ENCODE data around the gene CELF2.

CELF2 gene

GRCh38 chr10:11332846-11333245 is 315.2 kb downstream of the CELF2 start:
- no peaks in the 10 kb centered on the region; the same call in 1 of the 2 replicates for H3K36me3 ChIP-seq (ENCODE audit: control insufficient read depth, insufficient read depth, low read length)
- H3K27me3 ChIP-seq (ENCODE audit: control insufficient read depth, insufficient read depth, low read length) = no peaks in the 10 kb centered on the region
- peaks cover 45% of the 10 kb centered on the region for H3K4me1 ChIP-seq (ENCODE audit: control insufficient read depth, insufficient read depth, low read length)
- H3K4me3 ChIP-seq (ENCODE audit: low read depth, low read length) = no peak overlapping the region
- no peaks in the 10 kb centered on the region for H3K9me3 ChIP-seq (ENCODE audit: control insufficient read depth, insufficient read depth, low read length)
- no peak overlapping the region for H3K27ac ChIP-seq (ENCODE audit: low read depth, low read length)
- no peak overlapping the region for H3K9ac ChIP-seq (ENCODE audit: low read depth, low read length)

- Histone ChIP-seq H3K4me1 (ENCODE audit: control insufficient read depth, insufficient read depth, low read length) (peaks cover 31% of the 10 kb centered on the region), H3K4me3 (ENCODE audit: low read depth, low read length) (no peak overlapping the region), H3K36me3 (ENCODE audit: control insufficient read depth, insufficient read depth, low read length) (no peaks in the 10 kb centered on the region; the same call in 1 of the 2 replicates), H3K9ac (ENCODE audit: low read depth, low read length) (no peak overlapping the region), H3K9me3 (ENCODE audit: control insufficient read depth, insufficient read depth, low read length) (no peaks in the 10 kb centered on the region), H3K27ac (ENCODE audit: low read depth, low read length) (no peak overlapping the region), H3K27me3 (ENCODE audit: control insufficient read depth, insufficient read depth, low read length) (no peaks in the 10 kb centered on the region)
These were observed 316.8 kb downstream of the CELF2 start for GRCh38 chr10:11334436-11334835.

- H3K4me3 ChIP-seq (ENCODE audit: low read depth, low read length) = no peak overlapping the region
- H3K4me1 ChIP-seq (ENCODE audit: control insufficient read depth, insufficient read depth, low read length) = peaks cover 24% of the 10 kb centered on the region
- no peaks in the 10 kb centered on the region; the same call in 1 of the 2 replicates for H3K36me3 ChIP-seq (ENCODE audit: control insufficient read depth, insufficient read depth, low read length)
- no peaks in the 10 kb centered on the region for H3K9me3 ChIP-seq (ENCODE audit: control insufficient read depth, insufficient read depth, low read length)
- H3K9ac ChIP-seq (ENCODE audit: low read depth, low read length) = no peak overlapping the region
- H3K27me3 ChIP-seq (ENCODE audit: control insufficient read depth, insufficient read depth, low read length) = no peaks in the 10 kb centered on the region
- no peak overlapping the region for H3K27ac ChIP-seq (ENCODE audit: low read depth, low read length)
These were observed 317.5 kb downstream of the CELF2 start for GRCh38 chr10:11335167-11335652.

DNA sequence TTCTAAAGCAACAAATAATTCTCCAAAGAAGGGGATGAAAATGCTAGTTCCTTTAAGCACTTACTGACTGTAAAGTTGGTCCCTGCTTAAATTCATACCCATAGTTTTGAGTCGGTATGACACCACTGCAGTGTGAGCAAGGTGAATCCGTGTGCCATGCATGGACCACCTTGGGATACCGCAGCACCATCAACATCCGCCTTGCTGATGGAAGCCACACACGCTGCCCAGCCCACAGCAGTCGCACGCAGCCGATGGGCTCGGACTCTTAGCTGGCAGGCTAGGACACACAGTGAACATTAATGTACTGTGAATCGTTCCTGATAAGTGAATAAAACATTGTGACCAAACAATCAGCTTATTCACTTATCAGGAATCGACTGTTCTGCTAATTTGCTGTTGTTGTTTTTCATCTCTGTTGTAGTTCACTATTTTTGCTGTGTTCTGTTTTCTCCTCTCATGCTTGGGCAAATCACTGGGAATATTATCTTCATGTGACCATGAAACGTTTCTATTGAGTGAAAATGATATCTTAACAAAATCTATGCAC is 318.3 kb downstream of the CELF2 start:
- no peak overlapping the region for H3K27ac ChIP-seq (ENCODE audit: low read depth, low read length)
- no peaks in the 10 kb centered on the region for H3K9me3 ChIP-seq (ENCODE audit: control insufficient read depth, insufficient read depth, low read length)
- H3K36me3 ChIP-seq (ENCODE audit: control insufficient read depth, insufficient read depth, low read length) = no peaks in the 10 kb centered on the region
- no peaks in the 10 kb centered on the region for H3K27me3 ChIP-seq (ENCODE audit: control insufficient read depth, insufficient read depth, low read length)
- no peak overlapping the region for H3K9ac ChIP-seq (ENCODE audit: low read depth, low read length)
- no peak overlapping the region for H3K4me3 ChIP-seq (ENCODE audit: low read depth, low read length)
- peaks cover 16% of the 10 kb centered on the region for H3K4me1 ChIP-seq (ENCODE audit: control insufficient read depth, insufficient read depth, low read length)

GRCh38 chr10:11336722-11337162 is 319.1 kb downstream of the CELF2 start:
- no peaks in the 10 kb centered on the region for H3K9me3 ChIP-seq (ENCODE audit: control insufficient read depth, insufficient read depth, low read length)
- no peak overlapping the region for H3K9ac ChIP-seq (ENCODE audit: low read depth, low read length)
- no peaks in the 10 kb centered on the region for H3K36me3 ChIP-seq (ENCODE audit: control insufficient read depth, insufficient read depth, low read length)
- H3K27ac ChIP-seq (ENCODE audit: low read depth, low read length) = peak overlapping the region; percentile 60
- H3K4me1 ChIP-seq (ENCODE audit: control insufficient read depth, insufficient read depth, low read length) = peaks cover 15% of the 10 kb centered on the region
- no peaks in the 10 kb centered on the region for H3K27me3 ChIP-seq (ENCODE audit: control insufficient read depth, insufficient read depth, low read length)
- H3K4me3 ChIP-seq (ENCODE audit: low read depth, low read length) = no peak overlapping the region

DNA sequence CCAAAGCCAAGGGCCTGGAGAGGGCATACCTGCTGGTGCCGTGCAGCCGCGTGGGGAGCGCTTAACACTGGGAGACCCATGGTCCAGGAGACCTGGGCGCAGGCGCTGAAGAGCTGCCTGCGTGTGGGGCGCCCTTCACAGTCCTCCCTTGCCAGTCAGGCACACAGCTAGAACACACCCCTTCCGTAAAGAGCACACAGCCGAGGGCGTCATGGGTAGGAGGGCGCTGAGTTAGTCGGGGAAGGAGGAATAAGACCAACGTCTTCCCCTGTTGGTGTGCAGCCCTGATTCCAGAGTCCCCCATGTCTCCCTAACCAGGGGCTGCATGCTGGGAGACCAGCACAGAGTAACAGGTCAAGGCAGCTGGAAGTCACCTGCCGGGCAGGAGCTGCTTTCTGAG is 319.8 kb downstream of the CELF2 start:
- no peaks in the 10 kb centered on the region for H3K9me3 ChIP-seq (ENCODE audit: control insufficient read depth, insufficient read depth, low read length)
- no peaks in the 10 kb centered on the region for H3K27me3 ChIP-seq (ENCODE audit: control insufficient read depth, insufficient read depth, low read length)
- peaks cover 15% of the 10 kb centered on the region for H3K4me1 ChIP-seq (ENCODE audit: control insufficient read depth, insufficient read depth, low read length)
- H3K27ac ChIP-seq (ENCODE audit: low read depth, low read length) = no peak overlapping the region
- no peak overlapping the region for H3K4me3 ChIP-seq (ENCODE audit: low read depth, low read length)
- no peak overlapping the region for H3K9ac ChIP-seq (ENCODE audit: low read depth, low read length)
- H3K36me3 ChIP-seq (ENCODE audit: control insufficient read depth, insufficient read depth, low read length) = no peaks in the 10 kb centered on the region

- Histone ChIP-seq H3K9ac (ENCODE audit: low read depth, low read length) (no peak overlapping the region), H3K27me3 (ENCODE audit: control insufficient read depth, insufficient read depth, low read length) (no peaks in the 10 kb centered on the region), H3K4me1 (ENCODE audit: control insufficient read depth, insufficient read depth, low read length) (peaks cover 15% of the 10 kb centered on the region), H3K36me3 (ENCODE audit: control insufficient read depth, insufficient read depth, low read length) (no peaks in the 10 kb centered on the region), H3K4me3 (ENCODE audit: low read depth, low read length) (no peak overlapping the region), H3K27ac (ENCODE audit: low read depth, low read length) (no peak overlapping the region), H3K9me3 (ENCODE audit: control insufficient read depth, insufficient read depth, low read length) (no peaks in the 10 kb centered on the region)
These were observed 320.6 kb downstream of the CELF2 start for GRCh38 chr10:11338160-11338844.

DNA sequence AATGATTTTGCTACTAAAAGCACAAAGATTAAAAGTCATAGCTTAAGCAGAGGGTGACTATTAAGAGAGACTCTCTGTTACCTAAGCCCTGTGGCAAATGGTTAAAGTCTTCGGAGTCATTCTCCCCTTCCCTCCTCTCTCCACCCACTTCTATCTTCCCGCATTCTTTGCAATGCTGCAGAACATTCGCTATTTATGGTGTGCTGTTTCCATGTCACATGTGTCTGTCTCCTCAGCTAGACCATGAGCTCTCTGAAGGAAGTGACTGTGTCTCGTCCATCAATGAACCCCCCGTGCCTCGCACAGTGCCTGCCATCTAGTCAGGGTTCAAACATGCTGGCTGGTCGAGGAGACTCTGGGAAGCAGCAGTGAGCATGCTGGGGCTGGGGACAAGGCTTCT is 321.3 kb downstream of the CELF2 start:
- Histone ChIP-seq H3K36me3 (ENCODE audit: control insufficient read depth, insufficient read depth, low read length) (no peaks in the 10 kb centered on the region), H3K27ac (ENCODE audit: low read depth, low read length) (no peak overlapping the region), H3K4me3 (ENCODE audit: low read depth, low read length) (no peak overlapping the region), H3K9ac (ENCODE audit: low read depth, low read length) (no peak overlapping the region), H3K4me1 (ENCODE audit: control insufficient read depth, insufficient read depth, low read length) (peaks cover 15% of the 10 kb centered on the region), H3K27me3 (ENCODE audit: control insufficient read depth, insufficient read depth, low read length) (no peaks in the 10 kb centered on the region), H3K9me3 (ENCODE audit: control insufficient read depth, insufficient read depth, low read length) (no peaks in the 10 kb centered on the region)

DNA sequence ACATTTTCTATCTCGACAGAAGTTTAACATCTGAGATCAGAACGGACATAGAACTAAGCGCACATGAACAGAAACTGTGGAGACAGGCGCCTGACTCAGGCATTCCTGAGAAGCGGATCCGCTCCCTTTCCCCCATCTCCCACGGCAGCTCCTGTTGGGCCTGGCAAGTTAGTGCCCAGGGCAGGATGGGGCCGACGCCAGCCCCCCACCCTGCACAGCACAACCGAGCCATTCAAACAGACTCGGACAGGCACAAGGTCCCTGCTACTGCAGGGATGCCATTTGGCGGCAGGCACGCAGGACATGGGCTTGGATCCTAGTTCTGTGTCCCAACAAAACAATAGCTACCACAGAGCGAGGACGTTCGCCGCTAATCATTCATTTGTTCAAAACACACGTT is 322.0 kb downstream of the CELF2 start:
- Histone ChIP-seq H3K4me3 (ENCODE audit: low read depth, low read length) (no peak overlapping the region), H3K4me1 (ENCODE audit: control insufficient read depth, insufficient read depth, low read length) (peaks cover 15% of the 10 kb centered on the region), H3K27me3 (ENCODE audit: control insufficient read depth, insufficient read depth, low read length) (no peaks in the 10 kb centered on the region), H3K9ac (ENCODE audit: low read depth, low read length) (no peak overlapping the region), H3K27ac (ENCODE audit: low read depth, low read length) (no peak overlapping the region), H3K9me3 (ENCODE audit: control insufficient read depth, insufficient read depth, low read length) (no peaks in the 10 kb centered on the region), H3K36me3 (ENCODE audit: control insufficient read depth, insufficient read depth, low read length) (no peaks in the 10 kb centered on the region)

- Histone ChIP-seq H3K4me1 (ENCODE audit: control insufficient read depth, insufficient read depth, low read length) (peaks cover 13% of the 10 kb centered on the region), H3K9ac (ENCODE audit: low read depth, low read length) (no peak overlapping the region), H3K27ac (ENCODE audit: low read depth, low read length) (no peak overlapping the region), H3K36me3 (ENCODE audit: control insufficient read depth, insufficient read depth, low read length) (no peaks in the 10 kb centered on the region), H3K9me3 (ENCODE audit: control insufficient read depth, insufficient read depth, low read length) (no peaks in the 10 kb centered on the region), H3K27me3 (ENCODE audit: control insufficient read depth, insufficient read depth, low read length) (no peaks in the 10 kb centered on the region), H3K4me3 (ENCODE audit: low read depth, low read length) (no peak overlapping the region)
These were observed 323.8 kb downstream of the CELF2 start for GRCh38 chr10:11341283-11341960.

GRCh38 chr10:11344081-11344480 is 326.4 kb downstream of the CELF2 start:
- no peak overlapping the region for H3K9ac ChIP-seq (ENCODE audit: low read depth, low read length)
- H3K4me3 ChIP-seq (ENCODE audit: low read depth, low read length) = no peak overlapping the region
- no peaks in the 10 kb centered on the region for H3K27me3 ChIP-seq (ENCODE audit: control insufficient read depth, insufficient read depth, low read length)
- H3K4me1 ChIP-seq (ENCODE audit: control insufficient read depth, insufficient read depth, low read length) = no peaks in the 10 kb centered on the region
- no peaks in the 10 kb centered on the region for H3K9me3 ChIP-seq (ENCODE audit: control insufficient read depth, insufficient read depth, low read length)
- no peaks in the 10 kb centered on the region for H3K36me3 ChIP-seq (ENCODE audit: control insufficient read depth, insufficient read depth, low read length)
- H3K27ac ChIP-seq (ENCODE audit: low read depth, low read length) = no peak overlapping the region

Data from HUES48 (cell line).